HFFc6 (cell line): ENCODE results near the gene AGMO. TPM values are rescaled to one million over a fixed set of nuclear protein-coding genes. Genes with fewer than 3 reads are reported as not detected.

Experiments
- DNase-seq: peaks from one replicate; pipeline ENCODE4 v3.0.0-alpha.2; 2018
- H3K27ac Mint-ChIP-seq: 2 replicates; pipeline ENCODE4 v1.8.0; 2020; ENCODE audit warnings: mild to moderate bottlenecking, mixed read lengths
- H3K27me3 Mint-ChIP-seq: 2 replicates; pipeline ENCODE4 v1.8.0; 2021; ENCODE audit warnings: mild to moderate bottlenecking, moderate library complexity, mixed read lengths; ENCODE audit not compliant: insufficient read depth
- H3K36me3 Mint-ChIP-seq: 2 replicates; pipeline ENCODE4 v1.8.0; 2021; ENCODE audit warnings: low read depth, mixed read lengths
- H3K4me1 Mint-ChIP-seq: 2 replicates; pipeline ENCODE4 v1.8.0; 2020; ENCODE audit warnings: low read depth, mixed read lengths
- H3K4me3 Mint-ChIP-seq: 2 replicates; pipeline ENCODE4 v1.8.0; 2020; ENCODE audit warnings: mild to moderate bottlenecking, moderate library complexity, mixed read lengths
- H3K9me3 Mint-ChIP-seq: 2 replicates; pipeline ENCODE4 v1.8.0; 2020; ENCODE audit warnings: mild to moderate bottlenecking, mixed read lengths
- total RNA-seq, 6 experiments: library from RNA; stranded (reverse); fragmentation: NEBNext Ultra II Directional; extraction: Animal tissue kit (Norgen Biotek cat#: 25700); gene quantifications; 2 replicates in 1 of 6; 3 replicates in 5 of 6; pipeline ENCODE4 v1.2.3, GENCODE V29; 2021
- TF ChIP-seq, protein P1 (sequence below): fragments of 200-600 bp; sonication (generic); IDR thresholded peaks from 2 replicates; pipeline ENCODE4 v1.5.0; 2021; ENCODE audit warnings: antibody characterized with exemption, mild to moderate bottlenecking

AGMO gene
- total RNA-seq, 6 experiments from 2014 or later: 0.07 to 0.09 TPM; not detected in 4

DNA sequence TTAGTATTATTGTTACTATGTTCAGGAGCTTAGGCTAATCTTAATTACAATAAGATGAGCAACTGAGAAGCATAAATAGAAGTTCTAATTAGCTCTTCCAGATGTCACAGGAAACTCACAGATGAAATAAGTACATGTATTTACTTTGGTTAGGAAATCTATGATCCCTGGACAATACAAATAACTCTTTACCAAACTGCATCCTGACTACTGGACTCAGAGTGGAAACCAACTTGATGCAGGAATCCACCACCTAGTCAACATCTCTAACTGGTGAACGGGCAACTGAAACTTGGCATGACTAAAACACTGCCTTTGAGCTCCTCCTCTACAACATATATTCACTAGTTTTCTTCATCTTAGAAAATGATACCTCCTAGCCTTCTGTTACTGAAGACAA lies 193.2 kb downstream of the AGMO start:
- TF ChIP-seq, protein P1, sequence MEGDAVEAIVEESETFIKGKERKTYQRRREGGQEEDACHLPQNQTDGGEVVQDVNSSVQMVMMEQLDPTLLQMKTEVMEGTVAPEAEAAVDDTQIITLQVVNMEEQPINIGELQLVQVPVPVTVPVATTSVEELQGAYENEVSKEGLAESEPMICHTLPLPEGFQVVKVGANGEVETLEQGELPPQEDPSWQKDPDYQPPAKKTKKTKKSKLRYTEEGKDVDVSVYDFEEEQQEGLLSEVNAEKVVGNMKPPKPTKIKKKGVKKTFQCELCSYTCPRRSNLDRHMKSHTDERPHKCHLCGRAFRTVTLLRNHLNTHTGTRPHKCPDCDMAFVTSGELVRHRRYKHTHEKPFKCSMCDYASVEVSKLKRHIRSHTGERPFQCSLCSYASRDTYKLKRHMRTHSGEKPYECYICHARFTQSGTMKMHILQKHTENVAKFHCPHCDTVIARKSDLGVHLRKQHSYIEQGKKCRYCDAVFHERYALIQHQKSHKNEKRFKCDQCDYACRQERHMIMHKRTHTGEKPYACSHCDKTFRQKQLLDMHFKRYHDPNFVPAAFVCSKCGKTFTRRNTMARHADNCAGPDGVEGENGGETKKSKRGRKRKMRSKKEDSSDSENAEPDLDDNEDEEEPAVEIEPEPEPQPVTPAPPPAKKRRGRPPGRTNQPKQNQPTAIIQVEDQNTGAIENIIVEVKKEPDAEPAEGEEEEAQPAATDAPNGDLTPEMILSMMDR: no peak
- DNase-seq: no peak
- Mint-ChIP-seq H3K36me3 (no peaks in the 10 kb centered on the region), H3K27me3 (no peaks in the 10 kb centered on the region), H3K9me3 (no peaks in the 10 kb centered on the region), H3K4me1 (no peaks in the 10 kb centered on the region), H3K27ac (no peak overlapping the region), H3K4me3 (no peak overlapping the region)

DNA sequence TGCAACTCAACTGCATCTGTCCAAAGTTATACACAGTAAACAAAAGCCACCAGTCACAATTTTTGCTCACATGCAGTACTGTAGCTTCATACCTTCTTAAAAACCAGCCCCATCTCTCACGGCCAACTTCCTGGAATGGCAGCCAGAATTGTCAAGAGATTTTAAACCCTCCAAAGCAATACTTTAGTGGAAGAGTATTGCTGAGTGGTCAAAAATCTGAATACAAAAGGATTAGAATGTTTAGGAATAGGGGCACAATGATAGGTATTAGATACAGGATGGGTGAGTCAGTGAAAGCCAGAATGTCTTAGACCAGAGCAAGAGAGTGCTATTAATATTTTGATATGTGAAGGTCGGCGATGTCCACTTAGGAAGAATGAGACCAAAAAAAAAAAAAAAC lies 193.9 kb downstream of the AGMO start:
- TF ChIP-seq, protein P1: no peak
- Mint-ChIP-seq H3K36me3 (no peaks in the 10 kb centered on the region), H3K9me3 (no peaks in the 10 kb centered on the region), H3K27ac (no peak overlapping the region), H3K4me1 (no peaks in the 10 kb centered on the region), H3K27me3 (no peaks in the 10 kb centered on the region), H3K4me3 (no peak overlapping the region)
- DNase-seq: no peak

DNA sequence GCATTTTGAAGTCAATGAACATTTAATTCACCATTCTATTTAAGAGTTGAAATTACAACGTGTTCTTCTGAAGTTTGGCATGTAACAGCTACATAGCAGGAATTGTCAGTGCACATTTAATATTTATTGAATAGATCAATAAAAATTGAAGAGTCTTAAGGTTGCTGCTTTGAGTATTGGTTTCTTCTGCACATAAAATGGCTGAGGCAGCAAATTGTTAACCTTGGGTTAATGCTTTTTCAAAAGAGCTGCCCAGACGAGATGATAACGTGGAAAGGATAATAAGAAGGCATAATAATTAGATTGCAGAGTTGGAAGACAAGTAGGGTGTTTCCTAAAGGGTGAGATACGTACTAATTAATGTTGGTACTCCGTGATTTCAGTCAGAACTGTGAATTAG lies 203.7 kb downstream of the AGMO start:
- no peaks in the 10 kb centered on the region for H3K36me3 Mint-ChIP-seq
- no peak for DNase-seq
- H3K9me3 Mint-ChIP-seq: no peaks in the 10 kb centered on the region
- H3K27ac Mint-ChIP-seq: no peak overlapping the region
- H3K27me3 Mint-ChIP-seq: no peaks in the 10 kb centered on the region
- H3K4me1 Mint-ChIP-seq: peaks cover 9% of the 10 kb centered on the region
- TF ChIP-seq, protein P1: no peak
- H3K4me3 Mint-ChIP-seq: no peak overlapping the region

DNA sequence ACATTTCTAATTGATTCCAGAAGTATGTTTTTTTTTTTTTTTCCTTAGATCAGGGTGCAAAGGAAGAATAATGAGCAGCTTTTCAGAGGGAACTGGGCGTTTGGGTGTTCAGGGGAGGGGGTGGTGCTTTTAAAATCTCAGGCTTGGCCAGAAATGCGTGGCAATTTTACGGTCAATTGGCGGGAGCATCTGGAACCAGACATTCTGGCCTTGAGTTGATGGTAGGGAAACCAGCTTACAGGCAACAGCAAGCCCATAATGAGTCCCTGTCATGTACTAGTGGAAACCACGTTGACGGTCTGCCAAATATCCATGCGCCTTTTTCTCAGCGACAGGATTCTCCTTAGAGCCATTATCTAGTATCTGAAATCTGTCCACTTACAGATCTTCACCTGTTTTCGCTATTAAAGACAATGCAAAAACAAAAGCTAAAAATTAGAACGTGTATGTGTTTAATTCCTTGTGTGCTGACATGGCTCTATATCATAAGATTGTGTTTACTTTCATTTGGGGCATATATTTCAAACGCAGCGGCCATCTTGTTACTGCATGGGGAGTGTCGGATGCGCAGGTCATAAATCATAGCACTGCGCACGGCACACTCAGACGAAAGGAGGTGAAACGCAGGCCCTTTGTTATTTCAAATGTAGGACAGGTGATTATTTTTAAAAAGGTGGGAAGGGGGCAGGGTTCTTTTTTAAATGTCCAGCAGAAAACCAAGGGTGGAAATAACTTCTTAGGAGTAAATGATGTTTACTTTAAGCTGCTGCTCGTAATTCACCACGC lies 209.2 kb downstream of the AGMO start:
- Mint-ChIP-seq H3K4me3 (no peak overlapping the region), H3K4me1 (peaks cover 7% of the 10 kb centered on the region), H3K9me3 (no peaks in the 10 kb centered on the region), H3K27me3 (no peaks in the 10 kb centered on the region), H3K27ac (no peak overlapping the region), H3K36me3 (no peaks in the 10 kb centered on the region)
- DNase-seq: no peak
- TF ChIP-seq, protein P1: no peak

DNA sequence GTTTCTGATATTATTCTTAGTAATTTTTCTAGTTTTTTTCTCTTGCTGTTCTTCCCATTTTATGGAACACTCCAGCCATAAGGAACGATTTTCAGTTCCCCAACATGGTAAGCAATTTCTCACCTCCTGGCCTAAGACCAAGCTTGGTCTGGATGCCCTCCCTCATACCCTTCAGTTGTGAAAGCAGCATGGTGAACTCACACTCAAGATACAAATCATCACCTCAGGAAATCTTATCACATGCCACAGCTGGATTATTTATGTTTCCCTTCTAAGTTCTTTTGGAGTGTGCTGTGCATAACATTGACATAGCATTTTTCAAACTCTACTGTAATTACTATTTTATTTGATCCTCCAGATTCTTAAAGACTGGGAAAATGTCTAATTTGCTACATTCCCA lies 216.6 kb downstream of the AGMO start:
- Mint-ChIP-seq H3K27ac (no peak overlapping the region), H3K9me3 (no peaks in the 10 kb centered on the region; the same call in 1 of the 2 replicates), H3K36me3 (no peaks in the 10 kb centered on the region), H3K27me3 (peaks cover 4% of the 10 kb centered on the region), H3K4me3 (no peak overlapping the region), H3K4me1 (no peaks in the 10 kb centered on the region)
- no peak for DNase-seq
- TF ChIP-seq, protein P1: no peak
